Endothelial cell of umbilical vein (primary cell): ENCODE measurements around the gene IFT57. TPM values are rescaled to one million over a fixed set of nuclear protein-coding genes. Genes with fewer than 3 reads are reported as not detected.

Experiments used
- BruUV-seq: library from RNA; stranded (reverse); fragments of 400-500 nt; replicated peaks from 2 replicates; lab custom pipeline; 2021; lab: Mats Ljungman, UMichigan
- CTCF ChIA-PET: fragments of 300-600, 350-600 bp; sonication (Branson Sonifier 250); formaldehyde crosslinking; loops from one replicate; lab custom pipeline; 2021; ENCODE audit warnings: antibody characterized with exemption, inconsistent platforms; lab: Charles Lee
- POLR2A ChIA-PET: fragments of 300-600, 350-600 bp; sonication (Branson Sonifier 250); formaldehyde crosslinking; loops from one replicate; lab custom pipeline; 2021; ENCODE audit warnings: antibody characterized with exemption, inconsistent platforms; lab: Charles Lee
- DNase-seq: peaks from one replicate; pipeline ENCODE4 v3.0.0-alpha.2; 2011; ENCODE audit warnings: low read depth, low spot score
- FAIRE-seq: peaks from 2 replicates; lab custom pipeline; 2011; peaks lifted over from hg19 to GRCh38; lab: Jason Lieb, UNC
- H2AFZ ChIP-seq: 2 replicates; pipeline ENCODE4 v1.6.0; 2012; ENCODE audit warnings: low read depth, low read length, control low read depth, inconsistent platforms
- H3K27ac ChIP-seq: 2 replicates; pipeline ENCODE4 v1.5.1; 2011; ENCODE audit warnings: low read depth, mild to moderate bottlenecking, control low read depth, low read length, moderate library complexity; ENCODE audit not compliant: insufficient read depth
- H3K27me3 ChIP-seq, 2 experiments: 2 replicates each; pipeline versions ENCODE4 v1.6.0 to v1.6.1; 2011; ENCODE audit warnings: low read length in 2 of 2, mixed read lengths in 1 of 2; ENCODE audit not compliant: control insufficient read depth in 2 of 2, insufficient read depth in 2 of 2
- H3K36me3 ChIP-seq, 2 experiments: 2 replicates in 1 of 2; 3 replicates in 1 of 2; pipeline ENCODE4 v1.5.1; 2011; ENCODE audit warnings: low read length in 2 of 2, mild to moderate bottlenecking in 1 of 2, moderate library complexity in 1 of 2; ENCODE audit not compliant: control insufficient read depth in 2 of 2, insufficient read depth in 2 of 2; ENCODE audit errors: extremely low read depth in 1 of 2
- H3K4me1 ChIP-seq: 3 replicates; pipeline ENCODE4 v1.5.1; 2011; ENCODE audit warnings: mild to moderate bottlenecking, low read length; ENCODE audit not compliant: control insufficient read depth, insufficient read depth; ENCODE audit errors: extremely low read depth
- H3K4me2 ChIP-seq: 2 replicates; pipeline ENCODE4 v1.6.1; 2011; ENCODE audit warnings: low read length, control low read depth, mixed read lengths; ENCODE audit not compliant: insufficient read depth
- H3K4me3 ChIP-seq, 3 experiments: fragments of 200-600 bp in 1 of 3; sonication (generic), shearing (Covaris generic) in 1 of 3; replicated peaks in 1 of 3; 2 replicates each; pipeline ENCODE4 v1.5.1; 2011 to 2016; ENCODE audit warnings: control low read depth in 3 of 3, low read length in 3 of 3, mild to moderate bottlenecking in 2 of 3, inconsistent platforms in 1 of 3, low read depth in 1 of 3, moderate library complexity in 1 of 3; ENCODE audit not compliant: insufficient read depth in 1 of 3
- H3K79me2 ChIP-seq: 2 replicates; pipeline ENCODE4 v1.6.0; 2012; ENCODE audit warnings: low read length, inconsistent platforms; ENCODE audit not compliant: control insufficient read depth, insufficient read depth
- H3K9ac ChIP-seq: replicated peaks from 2 replicates; pipeline ENCODE3; 2011; ENCODE audit warnings: low read length, control low read depth; ENCODE audit not compliant: insufficient read depth; ENCODE audit errors: extremely low read depth
- H3K9me1 ChIP-seq: replicated peaks from 3 replicates; pipeline ENCODE4 v1.6.0; 2011; ENCODE audit warnings: mild to moderate bottlenecking, low read length; ENCODE audit not compliant: control insufficient read depth, insufficient read depth; ENCODE audit errors: extremely low read depth
- H3K9me3 ChIP-seq: replicated peaks from 2 replicates; pipeline ENCODE4 v1.5.1; 2012; ENCODE audit warnings: low read length, inconsistent platforms; ENCODE audit not compliant: control insufficient read depth, insufficient read depth
- H4K20me1 ChIP-seq: replicated peaks from 2 replicates; pipeline ENCODE3; 2011; ENCODE audit warnings: mild to moderate bottlenecking, low read length; ENCODE audit not compliant: control insufficient read depth, insufficient read depth; ENCODE audit errors: extremely low read depth
- CTCF ChIP-seq, 2 donors: IDR thresholded peaks; 1 replicate in 1 of 2; 2 replicates in 1 of 2; pipeline ENCODE4 v1.5.1; 2011; ENCODE audit warnings: low read length in 2 of 2, mild to moderate bottlenecking in 2 of 2, moderate library complexity in 2 of 2, control low read depth in 1 of 2, inconsistent platforms in 1 of 2, low read depth in 1 of 2; ENCODE audit not compliant: insufficient read depth in 1 of 2; ENCODE audit errors: extremely low read depth in 1 of 2
- EZH2 ChIP-seq: IDR thresholded peaks from 2 replicates; pipeline ENCODE4 v1.6.1; 2012; ENCODE audit warnings: borderline replicate concordance, low read depth, mild to moderate bottlenecking, moderate library complexity, low read length, inconsistent platforms; ENCODE audit not compliant: severe bottlenecking
- FOS ChIP-seq: IDR thresholded peaks from 2 replicates; pipeline ENCODE4 v1.6.1; 2011; ENCODE audit warnings: mild to moderate bottlenecking, low read length, moderate library complexity, borderline replicate concordance; ENCODE audit not compliant: insufficient read depth
- GATA2 ChIP-seq: IDR thresholded peaks from 2 replicates; pipeline ENCODE4 v1.7.0; 2011; ENCODE audit warnings: low read depth, mild to moderate bottlenecking, moderate library complexity, mixed read lengths, low read length; ENCODE audit not compliant: insufficient read length, insufficient read depth
- JUN ChIP-seq: IDR thresholded peaks from 2 replicates; pipeline ENCODE4 v1.6.1; 2011; ENCODE audit warnings: borderline replicate concordance, low read depth; ENCODE audit not compliant: insufficient read length, insufficient read depth
- MAX ChIP-seq: IDR thresholded peaks from 2 replicates; pipeline ENCODE4 v1.6.1; 2011; ENCODE audit not compliant: insufficient read depth, insufficient read length
- POLR2A ChIP-seq: IDR thresholded peaks from 2 replicates; pipeline ENCODE4 v1.6.1; 2012; ENCODE audit warnings: low read depth, mild to moderate bottlenecking, control low read depth, low read length
- dilution Hi-C: fragments of 300-500 bp; cut with MboI; formaldehyde crosslinking; loops from one replicate; pipeline ENCODE4 v1.15.0; 2019; ENCODE audit warnings: low sequenced_read_pairs; ENCODE audit not compliant: extremely low pct_ligation_motif_present
- intact Hi-C: fragments of 100-400 bp; cut with micrococcal nuclease; formaldehyde crosslinking; loops from one replicate; pipeline ENCODE4 v1.10.0; 2022
- polyA plus RNA-seq, 4 experiments: library from polyadenylated mRNA; depleted of rRNA in 3 of 4; stranded (reverse) in 3 of 4; unstranded in 1 of 4; fragments of >200 nt; gene quantifications; 2 replicates each; pipeline versions ENCODE4 v1.2.1 to v1.2.3, GENCODE V29; 2011 to 2012; ENCODE audit warnings: missing spikeins in 1 of 4
- total RNA-seq: library from RNA; stranded (reverse); gene quantifications from 2 replicates; pipeline ENCODE4 v1.2.3, GENCODE V29; 2021

IFT57 gene
- total and polyA plus RNA-seq, 2 donors (not counting 3 experiments of a cell fraction or from before 2014, with no cell fraction given): 15.2 to 25.1 TPM

- dilution Hi-C loops: no loop called here
- BruUV-seq: no TSS peak
These were observed 104.9 kb downstream of the IFT57 start for GRCh38 chr3:108117241-108117775.

GRCh38 chr3:108114423-108115065 is 107.7 kb downstream of the IFT57 start:
- Histone ChIP-seq H3K79me2 (no peaks in the 10 kb centered on the region), H3K4me3 (no peak overlapping the region), H3K9me3 (no peaks in the 10 kb centered on the region), H3K9ac (no peak overlapping the region), H2AFZ (no peak overlapping the region), H3K36me3 (no peaks in the 10 kb centered on the region), H3K4me1 (no peaks in the 10 kb centered on the region), H3K27ac (no peak overlapping the region), H4K20me1 (no peaks in the 10 kb centered on the region), H3K4me2 (no peak overlapping the region), H3K9me1 (no peaks in the 10 kb centered on the region), H3K27me3 (peaks cover 0 to 2% of the 10 kb centered on the region in 2 experiments)
- no TSS peak for BruUV-seq
- FAIRE-seq (no peak), DNase-seq (no peak)
- POLR2A ChIA-PET: no interaction called here
- CTCF ChIA-PET: interaction anchor here (0.8 to 0.9 kb wide), 2 partner anchors 9 to 22 kb away, joined by 3 read pairs; no protein-coding TSS in a partner anchor
- dilution Hi-C loops (no loop called here), intact Hi-C loops (no loop called here)
- TF ChIP-seq CTCF (IDR thresholded peaks at IDR 0.05; ENCODE audit: extremely low read depth in 1 of 2, insufficient read depth in 1 of 2, low read depth in 1 of 2, low read length in 2 of 2): no peak
- no peak for TF ChIP-seq EZH2
- TF ChIP-seq MAX: no peak
- TF ChIP-seq FOS: no peak
- TF ChIP-seq GATA2: no peak
- TF ChIP-seq POLR2A: no peak
- no peak for TF ChIP-seq JUN

More at GRCh38 chr3:108117241-108117775, 104.9 kb downstream of the IFT57 start:
- no peaks in the 10 kb centered on the region for H3K9me1 ChIP-seq
- H3K36me3 ChIP-seq: no peaks in the 10 kb centered on the region
- H4K20me1 ChIP-seq: no peaks in the 10 kb centered on the region
- no peak overlapping the region for H3K9ac ChIP-seq
- no peak overlapping the region for H2AFZ ChIP-seq
- FAIRE-seq (peak; percentile 26), DNase-seq (no peak)
- CTCF ChIA-PET: no interaction called here
- intact Hi-C loops: no loop called here
- H3K27ac ChIP-seq: no peak overlapping the region
- TF ChIP-seq POLR2A (no peak), FOS (peak; percentile 41)
- H3K4me1 ChIP-seq: no peaks in the 10 kb centered on the region
- H3K9me3 ChIP-seq: no peaks in the 10 kb centered on the region
- H3K79me2 ChIP-seq: no peaks in the 10 kb centered on the region
- no peak overlapping the region for H3K4me3 ChIP-seq
- H3K4me2 ChIP-seq: no peak overlapping the region
- POLR2A ChIA-PET: no interaction called here
- H3K27me3 ChIP-seq: peaks cover 0 to 5% of the 10 kb centered on the region in 2 experiments
